HCT116 (cell line): Measurements from ENCODE around the gene MORN4. TPM values are rescaled to one million over a fixed set of nuclear protein-coding genes. Genes with fewer than 3 reads are reported as not detected.

ENCODE experiments used
- ATAC-seq: fragments of 200-7000 bp; cut with Tn5 transposase; 2 replicates; pipeline ENCODE4 v1.9.1; 2020; ENCODE audit warnings: mild to moderate bottlenecking, moderate library complexity
- BruUV-seq: library from RNA; stranded (reverse); fragments of 400-500 nt; replicated peaks from 2 replicates; lab custom pipeline; 2021; lab: Mats Ljungman, UMichigan
- CTCF ChIA-PET: fragments of 300-600 bp; sonication (Branson Sonifier 250); formaldehyde crosslinking; loops from one replicate; lab custom pipeline; 2021; ENCODE audit warnings: antibody characterized with exemption; lab: Charles Lee
- POLR2A ChIA-PET: fragments of 300-600, 350-600 bp; sonication (Branson Sonifier 250); formaldehyde crosslinking; loops from one replicate; lab custom pipeline; 2021; ENCODE audit warnings: antibody characterized with exemption; lab: Charles Lee
- RAD21 ChIA-PET, 2 experiments: fragments of 300-600 bp; sonication (Branson Sonifier 250); formaldehyde crosslinking; loops; one replicate each; lab custom pipeline; 2023; ENCODE audit warnings: low total read pairs in 2 of 2; ENCODE audit not compliant: uncharacterized antibody in 2 of 2, unreplicated experiment in 2 of 2, low non-redundant PET in 1 of 2; lab: Charles Lee
- DNase-seq: peaks from one replicate; pipeline ENCODE4 v3.0.0-alpha.2; 2010; ENCODE audit warnings: low read depth, low spot score
- H2AFZ ChIP-seq: fragments of 200-600 bp; shearing (Covaris generic), sonication (generic); 2 replicates; pipeline ENCODE4 v1.6.1; 2017; ENCODE audit warnings: low read depth, mixed run types, mixed read lengths, antibody characterized with exemption, low read length; ENCODE audit not compliant: poor library complexity, severe bottlenecking
- H3K27ac ChIP-seq: 2 replicates; pipeline ENCODE4 v1.5.1; 2012; ENCODE audit warnings: low read depth, low read length
- H3K27me3 ChIP-seq: fragments of 200-600 bp; sonication (generic); 2 replicates; pipeline ENCODE4 v1.6.1; 2016; ENCODE audit warnings: mixed run types, low read length, mixed read lengths; ENCODE audit not compliant: insufficient read depth
- H3K36me3 ChIP-seq, 2 experiments: fragments of 200-500 bp in 1 of 2; fragments of 200-600 bp in 1 of 2; sonication (Bioruptor generic) in 1 of 2; sonication (generic) in 1 of 2; 2 replicates each; pipeline versions ENCODE4 v1.5.1 to v1.6.1; 2014 to 2016; ENCODE audit warnings: low read length in 2 of 2, inconsistent platforms in 1 of 2, mixed read lengths in 1 of 2, mixed run types in 1 of 2; ENCODE audit not compliant: insufficient read depth in 2 of 2, control insufficient read depth in 1 of 2
- H3K4me1 ChIP-seq, 2 experiments: fragments of 200-600 bp in 1 of 2; sonication (generic) in 1 of 2; 2 replicates each; pipeline versions ENCODE4 v1.5.1 to v1.6.1; 2012 to 2017; ENCODE audit warnings: low read length in 2 of 2, inconsistent platforms in 1 of 2, mild to moderate bottlenecking in 1 of 2, mixed read lengths in 1 of 2, mixed run types in 1 of 2, moderate library complexity in 1 of 2; ENCODE audit not compliant: insufficient read depth in 2 of 2, control insufficient read depth in 1 of 2
- H3K4me2 ChIP-seq: fragments of 200-600 bp; sonication (generic); 2 replicates; pipeline ENCODE4 v1.6.1; 2017; ENCODE audit warnings: mixed run types, low read length, mixed read lengths
- H3K4me3 ChIP-seq, 2 experiments: fragments of 200-600 bp in 1 of 2; sonication (generic) in 1 of 2; replicated peaks in 1 of 2; 2 replicates each; pipeline ENCODE4 v1.5.1; 2011 to 2016; ENCODE audit warnings: low read length in 2 of 2, control low read depth in 1 of 2, low read depth in 1 of 2, mild to moderate bottlenecking in 1 of 2, mixed read lengths in 1 of 2, mixed run types in 1 of 2
- H3K79me2 ChIP-seq: fragments of 200-600 bp; sonication (generic); 2 replicates; pipeline ENCODE4 v1.6.1; 2017; ENCODE audit warnings: mild to moderate bottlenecking, mixed run types, low read length, moderate library complexity, mixed read lengths; ENCODE audit not compliant: insufficient read depth
- H3K9ac ChIP-seq: fragments of 200-600 bp; sonication (generic); 2 replicates; pipeline ENCODE4 v1.6.1; 2016; ENCODE audit warnings: low read length, mixed read lengths
- H3K9me2 ChIP-seq: fragments of 200-600 bp; sonication (generic), shearing (Covaris generic); 2 replicates; pipeline ENCODE4 v1.6.1; 2017; ENCODE audit warnings: mixed run types, mild to moderate bottlenecking, moderate library complexity; ENCODE audit not compliant: insufficient read depth
- H3K9me3 ChIP-seq, 2 experiments: fragments of 200-500 bp in 1 of 2; fragments of 200-600 bp in 1 of 2; sonication (Bioruptor generic) in 1 of 2; sonication (generic) in 1 of 2; 2 replicates each; pipeline ENCODE4 v1.6.1; 2014 to 2017; ENCODE audit warnings: low read length in 2 of 2, mixed read lengths in 2 of 2, inconsistent platforms in 1 of 2, low read depth in 1 of 2, mild to moderate bottlenecking in 1 of 2, mixed run types in 1 of 2, moderate library complexity in 1 of 2; ENCODE audit not compliant: control insufficient read depth in 1 of 2, insufficient read depth in 1 of 2
- H4K20me1 ChIP-seq: fragments of 200-600 bp; sonication (generic), shearing (Covaris generic); 2 replicates; pipeline ENCODE4 v1.6.1; 2017; ENCODE audit warnings: mixed run types, mild to moderate bottlenecking, moderate library complexity; ENCODE audit not compliant: insufficient read depth
- CBX3 ChIP-seq: IDR thresholded peaks from 2 replicates; pipeline ENCODE4 v1.6.1; 2012; ENCODE audit warnings: low read depth
- ELF1 ChIP-seq: IDR thresholded peaks from 2 replicates; pipeline ENCODE4 v1.6.1; 2012; ENCODE audit warnings: low read depth, borderline replicate concordance
- EZH2 ChIP-seq: fragments of 200-600 bp; sonication (generic); IDR thresholded peaks from 2 replicates; pipeline ENCODE4 v1.6.1; 2017; ENCODE audit warnings: antibody characterized with exemption, mixed run types
- FOSL1 ChIP-seq: IDR thresholded peaks from 2 replicates; pipeline ENCODE4 v1.6.1; 2012; ENCODE audit warnings: low read depth
- JUND ChIP-seq: IDR thresholded peaks from 2 replicates; pipeline ENCODE4 v1.6.1; 2012
- RAD21 ChIP-seq: IDR thresholded peaks from 2 replicates; pipeline ENCODE4 v1.6.1; 2012; ENCODE audit warnings: low read depth, mild to moderate bottlenecking
- SP1 ChIP-seq: IDR thresholded peaks from 2 replicates; pipeline ENCODE4 v1.6.1; 2012; ENCODE audit warnings: low read depth
- SRF ChIP-seq: IDR thresholded peaks from 2 replicates; pipeline ENCODE4 v1.6.1; 2012; ENCODE audit warnings: low read depth
- TCF7L2 ChIP-seq: IDR thresholded peaks from 2 replicates; pipeline ENCODE4 v1.7.0; 2011; ENCODE audit warnings: borderline replicate concordance, inconsistent platforms; ENCODE audit not compliant: insufficient read depth, insufficient read length; ENCODE audit errors: extremely low read depth
- YY1 ChIP-seq: IDR thresholded peaks from 2 replicates; pipeline ENCODE4 v1.6.1; 2011; ENCODE audit warnings: low read length, low read depth, moderate library complexity, mild to moderate bottlenecking; ENCODE audit not compliant: insufficient replicate concordance; ENCODE audit errors: extremely low read depth
- ZFX ChIP-seq: fragments of 450-650 bp; IDR thresholded peaks from 2 replicates; pipeline ENCODE4 v1.6.1; 2017
- intact Hi-C: fragments of 100-400 bp; cut with micrococcal nuclease; formaldehyde crosslinking; loops from 2 replicates; pipeline ENCODE4 v1.10.0; 2022
- total RNA-seq: library from RNA; stranded (reverse); gene quantifications from one replicate; pipeline ENCODE4 v1.2.1, GENCODE V29; 2021; ENCODE audit not compliant: unreplicated experiment
- TF ChIP-seq, protein P1 (sequence below): IDR thresholded peaks from 2 replicates; pipeline ENCODE4 v1.6.1; 2012; ENCODE audit warnings: low read depth
- TF ChIP-seq, protein P2 (sequence below), 3 experiments: fragments of 200-600 bp in 1 of 3; sonication (generic) in 1 of 3; IDR thresholded peaks in 2 of 3; conservative IDR thresholded peaks in 1 of 3; 2 replicates each; pipeline ENCODE4 v1.5.1; 2012 to 2017; ENCODE audit warnings: low read depth in 2 of 3, low read length in 2 of 3, antibody characterized with exemption in 1 of 3, borderline replicate concordance in 1 of 3, control low read depth in 1 of 3, mild to moderate bottlenecking in 1 of 3, mixed read lengths in 1 of 3, mixed run types in 1 of 3, moderate library complexity in 1 of 3; ENCODE audit not compliant: insufficient read depth in 1 of 3

Gene MORN4
- total RNA-seq, 1 experiment from 2014 or later, result 8.0 TPM

DNA sequence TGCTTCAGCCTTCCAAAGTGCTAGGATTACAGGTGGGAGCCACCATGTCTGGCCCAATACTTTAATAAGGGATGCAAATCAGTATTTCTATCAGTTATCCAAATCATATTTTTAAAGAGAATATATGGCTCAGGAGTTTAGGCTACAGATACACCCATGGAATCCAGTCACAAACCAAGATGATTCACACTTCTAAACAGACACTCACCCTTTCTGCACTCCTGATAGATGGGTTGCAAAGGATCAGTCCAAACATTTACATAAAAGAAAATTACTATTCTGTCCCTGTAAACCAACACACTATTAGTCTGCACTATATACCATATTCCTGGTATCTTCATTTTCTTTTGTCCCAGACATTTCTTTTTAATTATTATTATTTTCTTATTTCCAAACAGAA is 2.2 kb downstream of the MORN4 start:
- no peak overlapping the region for H3K9ac ChIP-seq
- H3K36me3 ChIP-seq, result no peaks in the 10 kb centered on the region
- DNase-seq (no peak), ATAC-seq (no peak)
- no peak overlapping the region for H3K4me3 ChIP-seq
- TSS peak; percentile 8 for BruUV-seq
- no peak overlapping the region for H3K27ac ChIP-seq
- no peaks in the 10 kb centered on the region for H3K9me2 ChIP-seq
- peaks cover 6% of the 10 kb centered on the region; the same call in 1 of the 2 replicates for H3K79me2 ChIP-seq
- RAD21 ChIA-PET, result no interaction called here
- no peaks in the 10 kb centered on the region for H3K27me3 ChIP-seq
- CTCF ChIA-PET, result no interaction called here
- H4K20me1 ChIP-seq, result no peaks in the 10 kb centered on the region
- TF ChIP-seq RAD21, result no peak
- TF ChIP-seq SRF, result no peak
- no peak for TF ChIP-seq CBX3
- TF ChIP-seq SP1, result no peak
- TF ChIP-seq ELF1, result no peak
- no peak for TF ChIP-seq FOSL1
- no peak for TF ChIP-seq YY1
- no peak for TF ChIP-seq ZFX
- no peak for TF ChIP-seq EZH2
- TF ChIP-seq JUND, result no peak
- TF ChIP-seq, protein P1, sequence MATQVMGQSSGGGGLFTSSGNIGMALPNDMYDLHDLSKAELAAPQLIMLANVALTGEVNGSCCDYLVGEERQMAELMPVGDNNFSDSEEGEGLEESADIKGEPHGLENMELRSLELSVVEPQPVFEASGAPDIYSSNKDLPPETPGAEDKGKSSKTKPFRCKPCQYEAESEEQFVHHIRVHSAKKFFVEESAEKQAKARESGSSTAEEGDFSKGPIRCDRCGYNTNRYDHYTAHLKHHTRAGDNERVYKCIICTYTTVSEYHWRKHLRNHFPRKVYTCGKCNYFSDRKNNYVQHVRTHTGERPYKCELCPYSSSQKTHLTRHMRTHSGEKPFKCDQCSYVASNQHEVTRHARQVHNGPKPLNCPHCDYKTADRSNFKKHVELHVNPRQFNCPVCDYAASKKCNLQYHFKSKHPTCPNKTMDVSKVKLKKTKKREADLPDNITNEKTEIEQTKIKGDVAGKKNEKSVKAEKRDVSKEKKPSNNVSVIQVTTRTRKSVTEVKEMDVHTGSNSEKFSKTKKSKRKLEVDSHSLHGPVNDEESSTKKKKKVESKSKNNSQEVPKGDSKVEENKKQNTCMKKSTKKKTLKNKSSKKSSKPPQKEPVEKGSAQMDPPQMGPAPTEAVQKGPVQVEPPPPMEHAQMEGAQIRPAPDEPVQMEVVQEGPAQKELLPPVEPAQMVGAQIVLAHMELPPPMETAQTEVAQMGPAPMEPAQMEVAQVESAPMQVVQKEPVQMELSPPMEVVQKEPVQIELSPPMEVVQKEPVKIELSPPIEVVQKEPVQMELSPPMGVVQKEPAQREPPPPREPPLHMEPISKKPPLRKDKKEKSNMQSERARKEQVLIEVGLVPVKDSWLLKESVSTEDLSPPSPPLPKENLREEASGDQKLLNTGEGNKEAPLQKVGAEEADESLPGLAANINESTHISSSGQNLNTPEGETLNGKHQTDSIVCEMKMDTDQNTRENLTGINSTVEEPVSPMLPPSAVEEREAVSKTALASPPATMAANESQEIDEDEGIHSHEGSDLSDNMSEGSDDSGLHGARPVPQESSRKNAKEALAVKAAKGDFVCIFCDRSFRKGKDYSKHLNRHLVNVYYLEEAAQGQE, result no peak
- TF ChIP-seq TCF7L2, result no peak
- TF ChIP-seq, protein P2, sequence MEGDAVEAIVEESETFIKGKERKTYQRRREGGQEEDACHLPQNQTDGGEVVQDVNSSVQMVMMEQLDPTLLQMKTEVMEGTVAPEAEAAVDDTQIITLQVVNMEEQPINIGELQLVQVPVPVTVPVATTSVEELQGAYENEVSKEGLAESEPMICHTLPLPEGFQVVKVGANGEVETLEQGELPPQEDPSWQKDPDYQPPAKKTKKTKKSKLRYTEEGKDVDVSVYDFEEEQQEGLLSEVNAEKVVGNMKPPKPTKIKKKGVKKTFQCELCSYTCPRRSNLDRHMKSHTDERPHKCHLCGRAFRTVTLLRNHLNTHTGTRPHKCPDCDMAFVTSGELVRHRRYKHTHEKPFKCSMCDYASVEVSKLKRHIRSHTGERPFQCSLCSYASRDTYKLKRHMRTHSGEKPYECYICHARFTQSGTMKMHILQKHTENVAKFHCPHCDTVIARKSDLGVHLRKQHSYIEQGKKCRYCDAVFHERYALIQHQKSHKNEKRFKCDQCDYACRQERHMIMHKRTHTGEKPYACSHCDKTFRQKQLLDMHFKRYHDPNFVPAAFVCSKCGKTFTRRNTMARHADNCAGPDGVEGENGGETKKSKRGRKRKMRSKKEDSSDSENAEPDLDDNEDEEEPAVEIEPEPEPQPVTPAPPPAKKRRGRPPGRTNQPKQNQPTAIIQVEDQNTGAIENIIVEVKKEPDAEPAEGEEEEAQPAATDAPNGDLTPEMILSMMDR (IDR thresholded peaks at IDR 0.05 in 2 of 3, conservative IDR thresholded peaks at IDR 0.05 in 1 of 3; ENCODE audit: borderline replicate concordance in 1 of 3, insufficient read depth in 1 of 3, low read depth in 2 of 3, low read length in 2 of 3), result no peak
- H3K9me3 ChIP-seq, result no peaks in the 10 kb centered on the region
- H2AFZ ChIP-seq, result no peak overlapping the region
- H3K4me1 ChIP-seq, result peaks cover 0 to 27% of the 10 kb centered on the region in 2 experiments; a peak in 3 of 4 replicates
- no peak overlapping the region for H3K4me2 ChIP-seq
- POLR2A ChIA-PET, result no interaction called here
- intact Hi-C loops, result no loop called here
